SK-N-SH (cell line): ENCODE data around the gene MYCBPAP. TPM values are rescaled to one million over a fixed set of nuclear protein-coding genes. Genes with fewer than 3 reads are reported as not detected.

Experiments used
- CTCF ChIA-PET: fragments of 300-600, 350-600 bp; formaldehyde crosslinking; extraction: SDS; loops from one replicate; lab custom pipeline; 2021; lab: Yijun Ruan, JAX
- POLR2A ChIA-PET: fragments of 350-600 bp; sonication (Branson Sonifier 250); formaldehyde crosslinking; extraction: SDS; loops from one replicate; lab custom pipeline; 2020; ENCODE audit warnings: antibody characterized with exemption, inconsistent platforms; lab: Yijun Ruan, JAX
- DNase-seq: peaks from one replicate; pipeline ENCODE4 v3.0.0; 2012
- H2AFZ ChIP-seq: fragments of 200-600 bp; sonication (generic); 2 replicates; pipeline ENCODE4 v1.8.1; 2016; ENCODE audit warnings: antibody characterized with exemption, mild to moderate bottlenecking, low read depth
- H3F3A ChIP-seq: fragments of 200-600 bp; sonication (generic); replicated peaks from 2 replicates; pipeline ENCODE3; 2016; ENCODE audit warnings: antibody characterized with exemption, mild to moderate bottlenecking; ENCODE audit not compliant: insufficient read depth
- H3K27ac ChIP-seq, 2 experiments: fragments of 200-500 bp in 1 of 2; fragments of 200-600 bp in 1 of 2; sonication (Bioruptor generic) in 1 of 2; sonication (generic), shearing (Covaris generic) in 1 of 2; 2 replicates each; pipeline versions ENCODE4 v1.5.1 to v1.6.1; 2014 to 2016; ENCODE audit warnings: low read depth in 2 of 2, inconsistent platforms in 1 of 2, low read length in 1 of 2, mild to moderate bottlenecking in 1 of 2, mixed read lengths in 1 of 2
- H3K27me3 ChIP-seq: fragments of 200-600 bp; sonication (generic), shearing (Covaris generic); 2 replicates; pipeline ENCODE4 v1.6.1; 2016; ENCODE audit warnings: mixed run types; ENCODE audit not compliant: insufficient read depth
- H3K36me3 ChIP-seq, 2 experiments: fragments of 200-500 bp in 1 of 2; fragments of 200-600 bp in 1 of 2; sonication (Bioruptor generic) in 1 of 2; sonication (generic) in 1 of 2; replicated peaks in 1 of 2; 2 replicates each; pipeline versions ENCODE3 to v1.5.1; 2014 to 2016; ENCODE audit warnings: low read length in 1 of 2, mild to moderate bottlenecking in 1 of 2; ENCODE audit not compliant: insufficient read depth in 2 of 2, control insufficient read depth in 1 of 2
- H3K4me1 ChIP-seq, 2 experiments: fragments of 200-500 bp in 1 of 2; fragments of 200-600 bp in 1 of 2; sonication (Bioruptor generic) in 1 of 2; sonication (generic), shearing (Covaris generic) in 1 of 2; 2 replicates each; pipeline versions ENCODE4 v1.5.1 to v1.6.1; 2014 to 2016; ENCODE audit warnings: low read depth in 1 of 2, low read length in 1 of 2, mixed run types in 1 of 2; ENCODE audit not compliant: insufficient read depth in 2 of 2, control insufficient read depth in 1 of 2
- H3K4me2 ChIP-seq: fragments of 200-600 bp; sonication (generic), shearing (Covaris generic); 2 replicates; pipeline ENCODE4 v1.6.1; 2017; ENCODE audit warnings: mixed run types
- H3K4me3 ChIP-seq, 2 experiments: fragments of 200-500 bp in 1 of 2; fragments of 200-600 bp in 1 of 2; sonication (Bioruptor generic) in 1 of 2; sonication (generic), shearing (Covaris generic) in 1 of 2; 2 replicates each; pipeline versions ENCODE4 v1.5.1 to v1.8.1; 2014 to 2016; ENCODE audit warnings: low read depth in 2 of 2, inconsistent platforms in 1 of 2, low read length in 1 of 2, mild to moderate bottlenecking in 1 of 2, mixed read lengths in 1 of 2, moderate library complexity in 1 of 2
- H3K79me2 ChIP-seq: fragments of 200-600 bp; sonication (generic); 2 replicates; pipeline ENCODE4 v1.8.1; 2017; ENCODE audit warnings: mild to moderate bottlenecking; ENCODE audit not compliant: insufficient read depth
- H3K9ac ChIP-seq: fragments of 200-600 bp; sonication (generic); 2 replicates; pipeline ENCODE4 v1.6.1; 2017; ENCODE audit warnings: mixed run types
- H3K9me2 ChIP-seq: fragments of 200-600 bp; sonication (generic); 2 replicates; pipeline ENCODE4 v1.6.1; 2017; ENCODE audit warnings: mixed run types
- H3K9me3 ChIP-seq: fragments of 200-600 bp; sonication (generic); 2 replicates; pipeline ENCODE4 v1.6.1; 2017; ENCODE audit warnings: mixed run types, mild to moderate bottlenecking, moderate library complexity
- H4K20me1 ChIP-seq: fragments of 200-600 bp; sonication (generic); 2 replicates; pipeline ENCODE4 v1.6.1; 2017; ENCODE audit warnings: mild to moderate bottlenecking, mixed run types; ENCODE audit not compliant: insufficient read depth
- ELF1 ChIP-seq: IDR thresholded peaks from 2 replicates; pipeline ENCODE4 v1.4.0; 2012
- FOSL2 ChIP-seq: IDR thresholded peaks from 2 replicates; pipeline ENCODE4 v1.4.0; 2012; ENCODE audit warnings: low read depth, mild to moderate bottlenecking, moderate library complexity, borderline replicate concordance
- FOXM1 ChIP-seq: IDR thresholded peaks from 2 replicates; pipeline ENCODE4 v1.4.0; 2012; ENCODE audit warnings: low read depth, mild to moderate bottlenecking
- GABPA ChIP-seq: IDR thresholded peaks from 2 replicates; pipeline ENCODE4 v1.4.0; 2012; ENCODE audit warnings: low read depth, mild to moderate bottlenecking
- IRF3 ChIP-seq: fragments of 150-350 bp; IDR thresholded peaks from 2 replicates; pipeline ENCODE4 v1.6.1; 2016; ENCODE audit warnings: mild to moderate bottlenecking, low read depth, low read length
- JUND ChIP-seq: IDR thresholded peaks from 2 replicates; pipeline ENCODE4 v1.4.0; 2012
- NFIC ChIP-seq: IDR thresholded peaks from 2 replicates; pipeline ENCODE4 v1.4.0; 2012; ENCODE audit warnings: borderline replicate concordance
- NRF1 ChIP-seq: IDR thresholded peaks from 2 replicates; pipeline ENCODE4 v1.6.1; 2012; ENCODE audit warnings: low read depth, mild to moderate bottlenecking, low read length
- PBX3 ChIP-seq: IDR thresholded peaks from 2 replicates; pipeline ENCODE4; 2012
- POLR2AphosphoS5 ChIP-seq: IDR thresholded peaks from 2 replicates; pipeline ENCODE4 v1.6.1; 2012; ENCODE audit warnings: low read depth, low read length
- REST ChIP-seq: IDR thresholded peaks from 2 replicates; pipeline ENCODE4 v1.6.1; 2012; ENCODE audit warnings: mild to moderate bottlenecking, low read depth, low read length, moderate library complexity
- RXRA ChIP-seq: IDR thresholded peaks from 2 replicates; pipeline ENCODE4 v1.4.0; 2012; ENCODE audit warnings: low read depth, mild to moderate bottlenecking, borderline replicate concordance
- SIN3A ChIP-seq: IDR thresholded peaks from 2 replicates; pipeline ENCODE4 v1.6.1; 2012; ENCODE audit warnings: low read depth, mild to moderate bottlenecking, low read length, moderate library complexity, borderline replicate concordance
- TCF12 ChIP-seq: IDR thresholded peaks from 2 replicates; pipeline ENCODE4 v1.4.0; 2012
- TEAD4 ChIP-seq: IDR thresholded peaks from 2 replicates; pipeline ENCODE4 v1.4.0; 2012; ENCODE audit warnings: mild to moderate bottlenecking, borderline replicate concordance; ENCODE audit not compliant: insufficient read depth
- USF1 ChIP-seq: IDR thresholded peaks from 2 replicates; pipeline ENCODE4 v1.4.0; 2012; ENCODE audit warnings: low read depth, borderline replicate concordance
- USF2 ChIP-seq: fragments of 150-350 bp; IDR thresholded peaks from 2 replicates; pipeline ENCODE4 v1.6.1; 2017; ENCODE audit warnings: antibody characterized with exemption, low read length, low read depth, borderline replicate concordance
- YY1 ChIP-seq: IDR thresholded peaks from 2 replicates; pipeline ENCODE4 v1.4.0; 2012; ENCODE audit warnings: low read depth, mild to moderate bottlenecking
- ZBTB33 ChIP-seq: IDR thresholded peaks from 2 replicates; pipeline ENCODE4 v1.4.0; 2012; ENCODE audit warnings: low read depth, borderline replicate concordance
- WGBS: methylation state at CpG from one replicate; pipeline ENCODE4 v1.1.6; 2017; ENCODE audit warnings: low lambda C conversion rate; 5-methylcytosine and 5-hydroxymethylcytosine counted together
- polyA plus RNA-seq, 3 experiments: library from polyadenylated mRNA; depleted of rRNA; stranded (reverse); fragments of >200 nt; gene quantifications; 2 replicates each; pipeline ENCODE4 v1.2.3, GENCODE V29; 2012

MYCBPAP gene
- polyA plus RNA-seq, 1 of the 3 experiments (the other 2 are of a cell fraction): 2.4 TPM

GRCh38 chr17:50527949-50528474, 19.8 kb downstream of the MYCBPAP start:
- POLR2A ChIA-PET: no interaction called here
- no peak overlapping the region for H3K4me2 ChIP-seq
- H4K20me1 ChIP-seq: no peaks in the 10 kb centered on the region
- H3K9ac ChIP-seq: no peak overlapping the region
- TF ChIP-seq TEAD4 (no peak), YY1 (no peak), PBX3 (no peak), POLR2AphosphoS5 (no peak), TCF12 (no peak), GABPA (no peak), JUND (no peak), FOSL2 (no peak), IRF3 (no peak), SIN3A (no peak), USF2 (no peak), ELF1 (no peak), RXRA (no peak), ZBTB33 (no peak), FOXM1 (no peak), NFIC (no peak), REST (no peak), USF1 (no peak), NRF1 (no peak)
- DNase-seq: no peak
- no peaks in the 10 kb centered on the region for H3K9me3 ChIP-seq
- no peak overlapping the region for H3K4me3 ChIP-seq
- no peaks in the 10 kb centered on the region for H3K36me3 ChIP-seq
- H3K27me3 ChIP-seq: peaks cover 25% of the 10 kb centered on the region; the same call in 1 of the 2 replicates
- no peak overlapping the region for H2AFZ ChIP-seq
- H3K4me1 ChIP-seq: peaks cover 0 to 16% of the 10 kb centered on the region in 2 experiments; a peak in 1 of 4 replicates
- 46% methylated on average over 3 of the region's 4 CpGs for WGBS
- H3K9me2 ChIP-seq: no peaks in the 10 kb centered on the region
- H3K79me2 ChIP-seq: no peaks in the 10 kb centered on the region
- H3K27ac ChIP-seq: no peak overlapping the region
- CTCF ChIA-PET: interaction anchor here (1.3 to 3.1 kb wide), 5 partner anchors 11 to 100 kb away, joined by 4 to 15 read pairs (median 7); no protein-coding TSS in a partner anchor
- H3F3A ChIP-seq: no peaks in the 10 kb centered on the region
